OCI-M1 (cell line): ENCODE results near the gene MATR3.
"Not testable (repeated sequence)": the region's sequence is repeated elsewhere in the genome, so short reads cannot be mapped to it uniquely, and the experiment has no call there.

Experiments used
- DNase-seq: peaks from one replicate; lab custom pipeline; 2025; lab: John Stamatoyannopoulos, UW

The MATR3 gene

GRCh38 chr5:139297439-139298133 is 4.0 kb downstream of the MATR3 start:
- DNase-seq: no peak

DNA sequence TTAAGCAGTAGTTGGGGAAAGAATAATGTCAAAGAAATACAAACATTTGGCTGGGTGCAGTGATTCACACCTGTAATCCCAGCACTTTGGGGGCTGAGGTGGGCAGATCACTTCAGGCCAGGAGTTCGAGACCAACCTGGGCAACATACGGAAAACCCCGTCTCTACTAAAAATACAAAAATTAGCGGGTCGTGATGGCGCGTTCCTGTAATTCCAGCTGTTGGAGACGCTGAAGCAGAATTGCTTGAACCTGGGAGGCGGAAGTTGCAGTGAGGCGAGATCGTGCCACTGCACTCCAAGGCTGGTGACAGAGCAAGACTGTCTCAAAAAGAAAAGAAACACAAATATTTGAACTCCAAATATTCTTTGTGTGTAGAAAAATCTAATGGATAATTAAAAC is 4.7 kb downstream of the MATR3 start:
- DNase-seq: no peak

GRCh38 chr5:139299486-139299885 is 5.9 kb downstream of the MATR3 start:
- no peak for DNase-seq

GRCh38 chr5:139301808-139302499 is 8.4 kb downstream of the MATR3 start:
- no peak for DNase-seq

- DNase-seq: no peak
Observed at GRCh38 chr5:139304391-139305324, 11.1 kb downstream of the MATR3 start.

DNA sequence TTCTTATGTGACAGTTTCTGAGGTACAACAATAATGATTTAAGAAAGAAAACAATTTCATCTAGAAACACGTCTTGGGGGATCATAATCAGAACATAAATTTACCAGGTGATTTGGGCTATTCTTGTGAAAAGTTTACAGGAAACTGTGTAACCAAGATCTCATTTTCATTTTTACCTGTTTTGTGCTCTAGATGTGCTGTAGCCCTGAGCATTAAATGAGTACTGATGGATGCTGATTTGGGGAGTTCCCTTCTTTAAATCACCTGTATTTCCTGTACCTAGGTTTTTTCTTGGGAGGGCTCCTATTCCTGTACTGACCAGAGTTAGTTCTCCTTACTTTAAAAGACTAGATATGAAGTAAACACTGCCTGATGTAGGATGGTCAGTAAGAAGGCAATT is 12.7 kb downstream of the MATR3 start:
- DNase-seq: no peak

DNA sequence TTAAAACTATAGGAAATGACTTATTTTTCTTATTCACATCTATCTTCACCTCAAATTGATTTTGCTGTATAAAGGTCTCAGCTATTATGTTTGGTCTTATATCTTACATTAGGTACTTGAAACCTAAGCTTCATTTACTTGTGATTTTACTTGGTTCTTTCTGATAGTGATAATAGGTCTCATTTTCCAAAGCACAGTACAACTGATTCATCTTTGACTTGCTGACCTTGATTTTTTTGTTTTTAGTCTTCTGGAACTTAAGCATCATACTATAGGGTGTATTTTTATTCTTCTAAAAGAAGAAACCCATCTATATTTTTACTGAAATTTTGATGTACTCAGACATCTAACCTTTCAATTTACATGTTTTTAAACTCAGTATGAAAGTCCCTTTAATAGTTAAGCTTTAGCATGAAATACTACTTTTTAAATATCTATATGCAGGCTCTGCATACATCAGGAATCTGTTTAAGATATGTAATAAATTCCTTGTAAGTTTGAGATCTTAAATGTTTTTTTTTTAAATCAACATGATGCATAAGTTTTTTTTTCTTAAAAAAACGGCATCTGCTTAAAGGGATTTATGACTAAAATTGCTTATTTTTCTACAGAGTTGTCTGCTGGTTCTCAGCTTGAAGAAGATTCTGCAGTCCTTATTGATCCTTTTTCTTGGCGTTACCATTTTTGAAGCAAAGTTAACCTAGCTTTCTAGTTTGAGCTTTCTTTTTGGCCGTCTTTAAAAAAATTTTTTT is 13.3 kb downstream of the MATR3 start:
- DNase-seq: no peak

DNA sequence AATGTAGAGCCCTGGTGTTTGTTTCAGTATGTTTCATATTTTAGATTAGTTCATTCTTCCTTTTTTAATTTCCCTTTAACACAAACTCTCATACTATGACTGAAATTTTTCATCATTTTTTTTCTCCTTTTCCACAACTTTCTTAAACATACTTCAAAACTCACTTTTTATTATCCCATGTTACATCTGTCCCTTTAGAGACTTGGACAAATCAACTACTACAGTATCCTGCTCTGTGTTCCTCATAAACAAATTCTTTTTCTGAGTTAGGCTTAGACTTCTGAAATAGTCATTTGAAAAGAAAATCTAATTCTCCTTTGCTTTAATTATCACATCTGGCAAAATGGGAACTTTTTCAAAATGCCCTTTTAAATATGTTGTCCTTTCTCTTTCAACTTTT is 15.3 kb downstream of the MATR3 start:
- no peak for DNase-seq

- not testable (repeated sequence) for DNase-seq
Observed at GRCh38 chr5:139310715-139311186, 17.2 kb downstream of the MATR3 start.

DNA sequence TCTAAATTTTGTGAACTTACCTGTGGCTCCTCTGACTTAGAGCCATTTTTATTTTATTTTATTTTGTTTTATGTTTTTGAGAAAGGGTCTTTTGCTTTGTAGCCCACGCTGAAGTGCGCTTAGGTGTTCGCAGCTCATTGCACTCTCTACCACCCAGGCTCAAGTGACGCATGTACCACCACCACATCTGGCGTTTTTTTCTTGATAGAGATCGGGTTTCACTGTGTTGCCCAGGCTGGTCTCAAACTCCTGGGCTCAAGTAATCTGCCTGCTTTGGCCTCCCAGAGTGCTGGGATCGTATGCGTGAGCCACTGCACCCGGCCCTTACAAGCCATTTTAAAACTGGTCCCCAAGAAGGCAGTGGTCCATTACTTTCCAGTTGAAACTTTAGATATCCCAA is 18.5 kb downstream of the MATR3 start:
- DNase-seq: no peak

DNA sequence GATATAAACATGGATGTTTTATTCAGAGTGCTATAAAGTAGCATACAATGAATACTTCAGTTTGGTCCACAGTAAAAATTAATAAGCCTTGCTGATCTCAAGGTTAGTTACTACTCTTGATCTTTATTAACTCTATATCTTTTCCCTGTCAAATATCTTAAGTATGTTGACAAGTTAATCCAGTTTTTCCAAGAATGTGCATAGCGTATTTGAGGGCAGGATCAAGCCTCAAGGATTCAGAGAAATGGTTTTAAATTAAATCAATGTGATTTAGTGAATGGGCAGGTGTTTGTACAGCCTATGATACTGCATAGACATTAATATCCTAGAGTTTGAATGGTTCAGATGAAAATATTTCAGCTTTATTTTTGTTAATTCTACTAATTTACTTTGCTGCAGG is 20.7 kb downstream of the MATR3 start:
- DNase-seq: no peak

DNA sequence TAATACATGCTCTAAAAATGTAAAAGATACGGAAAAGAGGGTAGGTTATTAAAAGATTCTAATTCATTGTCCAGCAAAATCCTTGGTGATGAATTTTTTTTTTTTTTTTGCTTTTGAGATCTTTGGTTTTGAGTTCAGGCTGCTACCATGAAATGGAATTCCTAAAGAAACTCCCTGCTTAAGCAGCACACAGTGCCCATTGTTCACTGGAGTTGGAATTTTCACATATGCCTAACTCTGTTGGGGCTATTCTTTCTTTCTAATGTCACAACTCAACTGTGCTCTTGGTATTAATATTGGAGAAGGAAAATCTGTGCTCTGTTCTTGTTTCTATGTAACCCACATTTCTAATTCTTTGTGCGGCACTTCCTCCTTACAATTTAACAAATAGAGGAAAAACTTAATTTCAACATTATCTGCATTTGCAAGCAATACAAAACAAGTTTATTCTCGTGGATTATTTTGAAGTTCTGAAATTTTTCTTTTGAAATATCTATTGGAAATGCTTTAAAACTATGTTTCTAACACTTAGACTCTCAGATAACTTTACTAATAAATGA is 21.6 kb downstream of the MATR3 start:
- no peak for DNase-seq

GRCh38 chr5:139335811-139336210 is 42.3 kb downstream of the MATR3 start:
- no peak for DNase-seq

DNA sequence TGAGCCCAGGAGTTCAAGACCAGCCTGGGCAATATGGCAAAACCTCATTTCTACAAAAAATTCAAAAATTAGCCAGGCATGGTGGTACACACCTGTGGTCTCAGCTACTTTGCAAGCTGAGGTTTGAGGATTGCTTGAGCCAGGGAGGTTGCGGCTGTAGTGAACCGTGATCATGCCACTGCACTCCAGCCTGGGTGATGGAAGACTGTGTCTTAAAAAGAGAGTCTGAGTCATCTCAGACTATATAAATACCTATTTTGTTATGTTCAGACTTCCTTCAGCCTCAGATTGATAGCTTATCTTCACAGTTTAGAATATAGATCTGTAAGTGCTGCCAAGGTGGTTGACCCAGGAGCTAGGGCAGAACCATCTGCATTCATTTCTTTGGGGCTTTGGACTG is 46.5 kb downstream of the MATR3 start:
- no peak for DNase-seq

DNA sequence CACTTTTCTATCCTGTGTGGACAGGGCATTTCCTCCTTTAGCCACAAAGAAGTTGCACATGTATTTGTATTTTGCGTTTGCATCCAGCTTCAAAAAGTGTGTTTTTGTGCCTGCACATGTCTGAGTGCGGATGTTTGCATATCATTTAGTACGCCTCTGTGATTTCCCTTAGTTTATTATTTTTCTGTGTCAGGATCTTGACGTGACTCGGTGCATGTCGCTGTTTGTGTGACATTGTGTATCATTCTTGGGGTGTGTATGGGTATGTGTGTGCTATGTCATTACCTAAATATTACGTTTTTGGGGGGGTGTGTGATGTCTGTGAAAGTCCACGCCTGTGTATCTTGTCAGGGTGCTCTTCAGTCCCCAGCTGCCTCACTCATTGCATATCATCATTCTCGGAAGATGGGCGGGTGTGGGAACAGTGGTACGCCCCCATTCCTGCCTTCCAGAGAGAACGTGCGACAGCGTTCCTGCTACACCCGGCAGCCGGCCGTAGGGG is 47.7 kb downstream of the MATR3 start:
- DNase-seq: no peak

DNA sequence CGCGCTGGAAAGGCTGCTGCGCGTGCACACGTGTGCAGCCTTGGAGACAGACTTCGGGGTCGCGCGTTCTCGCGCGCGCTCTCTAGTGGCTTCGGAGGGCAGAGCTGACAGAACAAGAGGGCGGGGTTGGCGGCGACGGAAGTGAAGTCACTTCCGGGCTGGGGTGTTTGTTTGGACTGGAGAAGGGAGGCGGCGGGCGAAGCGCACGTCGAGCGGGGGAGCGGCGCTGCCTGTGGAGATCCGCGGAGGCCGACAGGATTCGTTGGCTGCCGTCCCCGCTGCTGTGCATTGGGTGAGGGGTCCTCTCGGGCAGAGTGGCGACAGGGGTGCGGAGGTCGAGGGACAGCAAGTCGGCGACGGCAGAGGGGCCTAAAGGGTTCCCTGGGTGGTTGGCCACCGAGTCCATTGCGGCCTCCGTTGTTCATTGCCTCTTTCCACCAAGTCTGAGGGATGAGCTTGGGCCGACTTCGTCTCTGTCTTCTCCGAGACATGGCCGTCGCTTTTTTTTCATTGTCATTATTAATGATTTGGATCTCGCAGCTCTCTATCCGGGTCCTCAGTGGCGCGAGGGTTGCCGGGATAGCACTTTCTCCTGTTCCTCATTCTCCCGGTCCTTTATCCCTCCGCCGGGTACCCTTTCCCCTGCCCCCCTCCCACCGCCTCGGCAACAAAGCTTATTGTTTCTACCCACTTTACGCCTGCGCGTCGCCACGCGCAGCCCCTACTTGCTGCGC is 48.3 kb downstream of the MATR3 start, which contains the start of gene PAIP2:
TSS of gene PAIP2 (plus strand) at position 166 of the 734 bp plus-strand sequence. CDS start 21,931 bp downstream, outside the sequence.
- peak; percentile 98 for DNase-seq

DNA sequence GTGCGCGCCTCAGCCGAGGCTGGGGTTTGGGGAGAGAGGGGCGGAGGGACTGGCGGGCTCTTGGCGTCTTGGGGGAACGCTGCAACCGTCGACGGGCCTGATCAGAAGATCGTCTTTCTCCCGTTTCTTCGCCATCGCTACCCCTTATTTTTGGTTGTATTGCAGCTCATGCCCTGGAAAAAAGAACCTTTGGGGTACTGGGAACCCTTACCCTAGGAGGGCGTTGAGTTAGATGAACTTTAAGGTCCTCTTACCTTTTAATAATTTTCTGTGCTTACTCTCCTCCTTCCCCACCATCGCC is 48.8 kb downstream of the MATR3 start:
- DNase-seq: no peak

DNA sequence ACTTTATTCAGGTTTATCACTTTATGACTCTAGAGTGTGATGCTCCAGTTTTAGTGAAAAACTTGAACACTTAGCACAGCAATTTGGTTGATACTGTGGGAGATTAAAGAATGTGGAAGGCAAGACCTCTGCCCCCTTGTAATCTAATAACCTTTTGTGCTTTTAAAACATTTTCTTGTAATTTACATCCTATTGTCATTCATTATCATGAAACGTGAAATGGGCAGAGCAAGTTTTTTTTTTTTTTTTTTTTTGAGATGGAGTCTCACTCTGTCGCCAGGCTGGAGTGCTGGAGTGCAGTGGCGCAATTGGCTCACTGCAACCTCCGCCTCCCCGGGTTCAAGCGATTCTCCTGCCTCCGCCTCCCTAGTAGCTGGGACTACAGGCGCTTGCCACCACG is 49.9 kb downstream of the MATR3 start:
- no peak for DNase-seq

DNA sequence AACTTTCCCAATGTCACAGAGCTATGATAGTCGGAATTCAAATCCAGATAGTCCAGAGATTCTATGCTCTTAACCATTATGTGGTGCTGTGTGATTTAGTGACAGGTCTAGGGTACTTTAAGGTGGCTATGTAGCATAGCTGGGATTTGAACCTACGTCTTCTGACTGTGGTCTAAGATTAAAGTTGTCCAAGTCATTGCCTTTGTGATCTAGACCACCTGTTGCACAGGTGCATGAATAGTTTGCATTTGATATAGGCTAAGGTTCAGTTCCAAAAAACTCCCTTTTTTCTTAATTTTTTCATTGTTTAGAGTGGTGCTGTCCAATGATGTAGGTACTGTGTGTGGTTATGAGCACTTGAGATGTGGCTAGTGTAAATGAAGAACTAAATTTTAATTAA is 50.6 kb downstream of the MATR3 start:
- DNase-seq: no peak

DNA sequence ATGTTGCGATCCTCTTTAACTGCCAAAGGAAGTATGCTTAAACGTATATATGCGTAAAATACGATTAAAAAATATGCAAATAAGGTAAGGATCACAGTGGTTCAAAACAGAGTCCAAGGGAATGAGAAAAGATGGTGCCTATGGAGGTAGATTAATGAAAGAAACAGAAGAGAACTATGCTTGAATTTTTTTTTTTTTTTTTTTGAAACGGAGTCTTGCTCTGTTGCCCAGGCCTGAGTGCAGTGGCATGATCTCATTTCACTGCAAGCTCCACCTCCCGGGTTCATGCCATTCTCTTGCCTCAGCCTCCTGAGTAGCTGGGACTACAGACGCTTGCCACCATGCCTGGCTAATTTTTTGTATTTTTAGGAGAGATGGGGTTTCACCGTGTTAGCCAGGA is 51.9 kb downstream of the MATR3 start:
- DNase-seq: not testable (repeated sequence)

DNA sequence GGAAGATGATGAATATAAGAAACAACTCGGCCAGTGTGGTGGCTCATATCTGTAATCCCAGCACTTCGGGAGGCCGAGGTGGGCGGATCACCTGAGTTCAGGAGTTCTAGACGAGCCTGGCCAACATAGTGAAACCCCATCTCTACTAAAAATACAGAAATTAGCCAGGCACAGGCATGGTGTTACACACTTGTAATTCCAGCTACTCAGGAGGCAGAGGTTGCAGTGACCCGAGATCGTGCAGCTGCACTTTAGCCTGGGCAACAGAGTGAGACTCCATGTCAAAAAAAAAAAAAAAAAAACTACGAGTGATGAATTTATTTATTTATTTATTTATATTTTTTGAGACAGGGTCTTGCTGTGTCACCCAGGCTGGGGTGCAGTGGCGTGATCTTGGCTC is 54.3 kb downstream of the MATR3 start:
- not testable (repeated sequence) for DNase-seq
